ENCODE measurements around the gene ABCA5.

The ABCA5 gene, protein sequence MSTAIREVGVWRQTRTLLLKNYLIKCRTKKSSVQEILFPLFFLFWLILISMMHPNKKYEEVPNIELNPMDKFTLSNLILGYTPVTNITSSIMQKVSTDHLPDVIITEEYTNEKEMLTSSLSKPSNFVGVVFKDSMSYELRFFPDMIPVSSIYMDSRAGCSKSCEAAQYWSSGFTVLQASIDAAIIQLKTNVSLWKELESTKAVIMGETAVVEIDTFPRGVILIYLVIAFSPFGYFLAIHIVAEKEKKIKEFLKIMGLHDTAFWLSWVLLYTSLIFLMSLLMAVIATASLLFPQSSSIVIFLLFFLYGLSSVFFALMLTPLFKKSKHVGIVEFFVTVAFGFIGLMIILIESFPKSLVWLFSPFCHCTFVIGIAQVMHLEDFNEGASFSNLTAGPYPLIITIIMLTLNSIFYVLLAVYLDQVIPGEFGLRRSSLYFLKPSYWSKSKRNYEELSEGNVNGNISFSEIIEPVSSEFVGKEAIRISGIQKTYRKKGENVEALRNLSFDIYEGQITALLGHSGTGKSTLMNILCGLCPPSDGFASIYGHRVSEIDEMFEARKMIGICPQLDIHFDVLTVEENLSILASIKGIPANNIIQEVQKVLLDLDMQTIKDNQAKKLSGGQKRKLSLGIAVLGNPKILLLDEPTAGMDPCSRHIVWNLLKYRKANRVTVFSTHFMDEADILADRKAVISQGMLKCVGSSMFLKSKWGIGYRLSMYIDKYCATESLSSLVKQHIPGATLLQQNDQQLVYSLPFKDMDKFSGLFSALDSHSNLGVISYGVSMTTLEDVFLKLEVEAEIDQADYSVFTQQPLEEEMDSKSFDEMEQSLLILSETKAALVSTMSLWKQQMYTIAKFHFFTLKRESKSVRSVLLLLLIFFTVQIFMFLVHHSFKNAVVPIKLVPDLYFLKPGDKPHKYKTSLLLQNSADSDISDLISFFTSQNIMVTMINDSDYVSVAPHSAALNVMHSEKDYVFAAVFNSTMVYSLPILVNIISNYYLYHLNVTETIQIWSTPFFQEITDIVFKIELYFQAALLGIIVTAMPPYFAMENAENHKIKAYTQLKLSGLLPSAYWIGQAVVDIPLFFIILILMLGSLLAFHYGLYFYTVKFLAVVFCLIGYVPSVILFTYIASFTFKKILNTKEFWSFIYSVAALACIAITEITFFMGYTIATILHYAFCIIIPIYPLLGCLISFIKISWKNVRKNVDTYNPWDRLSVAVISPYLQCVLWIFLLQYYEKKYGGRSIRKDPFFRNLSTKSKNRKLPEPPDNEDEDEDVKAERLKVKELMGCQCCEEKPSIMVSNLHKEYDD (N-terminal part only)

DNA sequence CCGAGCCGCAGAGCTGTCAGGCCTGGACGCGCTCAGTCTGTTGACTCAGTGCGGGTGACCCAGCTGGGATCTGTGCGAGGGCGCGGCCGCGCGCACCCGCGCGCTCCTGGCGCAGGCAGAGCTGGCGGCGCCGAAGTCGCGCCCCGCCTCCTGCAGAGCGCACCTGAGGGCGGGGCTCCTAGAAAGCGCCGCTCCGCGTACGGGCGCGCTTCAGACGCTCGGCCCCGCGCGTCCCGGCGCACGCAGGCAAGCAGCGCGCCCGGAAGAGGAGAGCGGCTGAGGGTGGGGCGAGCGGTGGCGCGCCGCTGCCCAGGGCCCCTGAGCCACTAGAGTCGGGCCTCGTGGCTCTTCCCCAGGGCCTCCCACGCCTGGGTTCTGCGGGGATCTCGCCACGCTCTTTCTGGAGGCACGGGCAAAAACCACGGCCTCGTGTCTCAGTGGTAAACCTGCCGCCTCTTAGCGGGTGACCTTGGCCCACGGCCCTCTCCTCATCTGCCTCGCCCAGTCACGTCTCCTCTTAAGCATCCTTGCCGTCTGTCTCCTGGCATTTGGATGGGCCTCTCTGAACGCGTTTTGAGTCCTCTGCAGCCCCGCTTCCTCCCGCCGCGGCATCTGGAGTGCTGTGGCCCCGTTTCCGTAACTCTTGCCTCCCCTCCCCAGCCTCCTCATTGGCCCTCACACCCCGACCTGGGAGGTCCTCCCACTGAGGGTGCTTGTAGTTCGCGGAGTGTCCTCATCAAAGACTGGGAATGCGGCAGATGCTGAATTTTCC lies at the start of gene ABCA5:
Gene ABCA5 (minus strand): TSS at position 74 of the 772 bp plus-strand sequence. CDS start 12,718 bp downstream, outside the sequence.
- Mint-ChIP-seq H3K4me1 (peaks cover 22% of the 10 kb centered on the region), H3K27ac (peak within 1 kb of the TSS; percentile 99), H3K9me3 (no peaks in the 10 kb centered on the region), H3K27me3 (no peaks in the 10 kb centered on the region), H3K36me3 (no peaks in the 10 kb centered on the region), H3K4me3 (peak within 1 kb of the TSS; percentile 98)
- peak; percentile 83 to 88 for DNase-seq (ENCODE audit: low spot score in 2 of 2)
- ATAC-seq (ENCODE audit: low read depth): peak; percentile 91

DNA sequence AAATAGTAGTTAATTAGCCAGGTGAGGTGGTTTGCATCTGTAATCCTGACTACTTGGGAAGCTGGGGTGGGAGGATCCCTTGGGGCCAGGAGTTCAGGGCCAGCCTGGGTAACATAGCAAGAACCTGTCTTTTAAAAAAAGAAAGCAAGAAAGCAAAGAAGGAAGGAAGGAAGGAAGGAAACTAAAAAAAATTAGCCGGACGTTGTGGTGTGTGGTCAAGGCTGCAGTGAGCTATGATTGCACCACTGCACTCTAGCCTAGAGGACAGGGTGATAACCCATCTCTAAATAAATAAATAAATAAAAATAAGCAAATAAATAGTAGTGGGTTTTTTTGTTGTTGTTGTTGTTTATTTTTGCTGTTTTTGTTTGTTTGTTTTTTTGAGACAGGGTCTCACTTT lies 48.3 kb upstream of the ABCA5 start:
- no peaks in the 10 kb centered on the region for H3K36me3 Mint-ChIP-seq
- DNase-seq (ENCODE audit: low spot score in 2 of 2) (no peak), ATAC-seq (ENCODE audit: low read depth) (peak; percentile 50)
- peaks cover 8% of the 10 kb centered on the region for H3K4me1 Mint-ChIP-seq
- H3K27ac Mint-ChIP-seq: no peak overlapping the region
- no peak overlapping the region for H3K4me3 Mint-ChIP-seq
- no peaks in the 10 kb centered on the region for H3K9me3 Mint-ChIP-seq
- H3K27me3 Mint-ChIP-seq: peaks cover 3% of the 10 kb centered on the region

DNA sequence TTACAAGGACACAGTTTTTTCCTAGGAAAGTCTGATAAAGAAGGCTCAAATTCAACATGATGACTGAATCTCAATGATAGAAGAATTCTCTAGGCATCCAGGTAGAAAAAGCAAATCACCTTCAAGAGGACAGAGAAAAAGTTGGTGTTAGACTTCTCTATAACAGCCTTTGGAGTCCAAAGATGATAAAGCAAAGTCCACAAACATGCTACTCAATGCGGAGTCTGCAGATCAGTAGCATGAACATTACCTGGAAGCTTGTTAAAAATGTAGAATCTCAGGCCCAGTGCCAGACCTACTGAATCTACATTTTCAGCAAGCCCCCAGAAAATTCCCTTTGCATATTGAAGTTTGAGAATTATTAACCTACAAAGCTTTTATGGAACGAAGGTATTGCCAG lies 46.1 kb upstream of the ABCA5 start:
- Mint-ChIP-seq H3K4me3 (no peak overlapping the region), H3K27ac (no peak overlapping the region), H3K4me1 (peaks cover 8% of the 10 kb centered on the region), H3K36me3 (no peaks in the 10 kb centered on the region), H3K9me3 (no peaks in the 10 kb centered on the region), H3K27me3 (peaks cover 6% of the 10 kb centered on the region)
- ATAC-seq (ENCODE audit: low read depth) (no peak), DNase-seq (ENCODE audit: low spot score in 2 of 2) (no peak)

DNA sequence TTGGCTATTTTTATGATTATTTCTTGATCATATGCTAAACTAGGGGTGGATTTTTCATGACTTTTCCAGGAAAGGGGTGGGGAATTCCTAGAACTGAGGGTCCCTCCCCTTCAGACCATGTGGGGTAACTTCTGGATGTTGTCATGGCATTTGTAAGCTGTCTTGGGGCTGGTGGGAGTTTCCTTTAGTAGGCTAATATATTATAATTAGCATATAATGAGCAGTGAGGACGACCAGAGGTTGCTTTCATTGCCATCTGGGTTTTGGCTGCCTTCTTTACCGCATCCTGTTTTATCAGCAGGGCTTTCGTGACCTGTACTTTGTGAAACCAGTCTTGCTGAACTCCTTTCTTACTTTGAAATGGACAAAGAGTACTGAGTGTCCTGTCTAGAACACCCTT lies 40.4 kb upstream of the ABCA5 start:
- Mint-ChIP-seq H3K9me3 (no peaks in the 10 kb centered on the region), H3K4me3 (no peak overlapping the region), H3K27me3 (peaks cover 12% of the 10 kb centered on the region), H3K36me3 (no peaks in the 10 kb centered on the region), H3K27ac (no peak overlapping the region), H3K4me1 (peaks cover 7% of the 10 kb centered on the region)
- peak; percentile 39 for ATAC-seq (ENCODE audit: low read depth)
- DNase-seq (ENCODE audit: low spot score in 2 of 2): no peak

DNA sequence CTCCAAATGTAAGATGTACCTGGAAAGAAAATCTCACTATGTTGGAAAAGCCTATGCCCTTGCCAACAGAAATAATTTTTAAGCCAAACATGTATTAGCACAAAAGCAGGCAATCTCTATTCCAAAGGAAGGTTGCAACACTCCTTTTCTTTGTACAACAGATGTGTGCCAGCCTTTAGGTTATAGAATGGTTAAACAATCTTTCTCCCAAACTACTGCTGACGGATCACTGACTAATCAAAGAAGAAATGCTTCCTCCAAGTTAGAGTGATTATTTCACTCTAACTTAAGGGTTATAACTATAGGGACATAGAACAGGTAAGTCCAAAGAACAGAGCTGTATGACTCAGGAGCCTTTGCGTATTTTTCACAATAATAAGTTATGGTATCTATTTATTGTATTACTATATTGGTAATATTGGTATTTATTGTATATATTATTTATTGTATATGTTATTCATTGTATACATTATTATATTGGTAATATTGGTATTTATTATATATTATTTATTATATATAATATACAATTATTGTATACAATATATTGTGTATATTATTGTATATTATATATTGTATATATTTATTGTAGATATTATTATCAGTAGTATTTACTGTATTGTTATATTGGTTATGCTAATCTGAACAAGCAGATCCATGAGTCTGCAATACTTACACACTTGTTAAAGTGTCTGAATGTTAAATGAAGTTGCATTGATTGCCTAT lies 36.7 kb upstream of the ABCA5 start:
- DNase-seq (ENCODE audit: low spot score in 2 of 2) (no peak), ATAC-seq (ENCODE audit: low read depth) (no peak)
- H3K36me3 Mint-ChIP-seq: no peaks in the 10 kb centered on the region
- no peak overlapping the region for H3K27ac Mint-ChIP-seq
- peaks cover 9% of the 10 kb centered on the region for H3K27me3 Mint-ChIP-seq
- peaks cover 4% of the 10 kb centered on the region for H3K4me1 Mint-ChIP-seq
- no peak overlapping the region for H3K4me3 Mint-ChIP-seq
- H3K9me3 Mint-ChIP-seq: no peaks in the 10 kb centered on the region

DNA sequence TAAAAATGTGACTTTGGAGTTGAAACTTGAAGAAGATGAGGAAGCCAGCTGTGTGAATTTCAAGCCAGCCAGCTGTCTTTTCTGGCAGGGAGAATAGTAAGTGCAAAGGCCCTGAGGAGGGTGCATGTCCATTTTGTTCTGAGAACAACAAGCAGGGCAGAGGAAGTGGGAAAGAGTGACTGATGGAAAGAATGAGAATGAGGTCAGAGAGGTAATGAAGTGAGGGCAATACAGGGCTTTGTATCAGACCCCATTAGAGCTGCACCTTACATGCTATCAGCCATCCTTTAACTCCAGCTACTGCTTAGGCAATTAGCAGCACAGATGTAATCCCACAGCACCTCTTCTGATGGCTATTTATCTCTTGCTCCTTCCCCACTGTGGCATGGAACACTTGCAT lies 34.2 kb upstream of the ABCA5 start:
- Mint-ChIP-seq H3K36me3 (no peaks in the 10 kb centered on the region), H3K27ac (no peak overlapping the region), H3K4me1 (no peaks in the 10 kb centered on the region), H3K27me3 (peaks cover 4% of the 10 kb centered on the region), H3K4me3 (no peak overlapping the region), H3K9me3 (no peaks in the 10 kb centered on the region)
- no peak for DNase-seq (ENCODE audit: low spot score in 2 of 2)
- ATAC-seq (ENCODE audit: low read depth): no peak

DNA sequence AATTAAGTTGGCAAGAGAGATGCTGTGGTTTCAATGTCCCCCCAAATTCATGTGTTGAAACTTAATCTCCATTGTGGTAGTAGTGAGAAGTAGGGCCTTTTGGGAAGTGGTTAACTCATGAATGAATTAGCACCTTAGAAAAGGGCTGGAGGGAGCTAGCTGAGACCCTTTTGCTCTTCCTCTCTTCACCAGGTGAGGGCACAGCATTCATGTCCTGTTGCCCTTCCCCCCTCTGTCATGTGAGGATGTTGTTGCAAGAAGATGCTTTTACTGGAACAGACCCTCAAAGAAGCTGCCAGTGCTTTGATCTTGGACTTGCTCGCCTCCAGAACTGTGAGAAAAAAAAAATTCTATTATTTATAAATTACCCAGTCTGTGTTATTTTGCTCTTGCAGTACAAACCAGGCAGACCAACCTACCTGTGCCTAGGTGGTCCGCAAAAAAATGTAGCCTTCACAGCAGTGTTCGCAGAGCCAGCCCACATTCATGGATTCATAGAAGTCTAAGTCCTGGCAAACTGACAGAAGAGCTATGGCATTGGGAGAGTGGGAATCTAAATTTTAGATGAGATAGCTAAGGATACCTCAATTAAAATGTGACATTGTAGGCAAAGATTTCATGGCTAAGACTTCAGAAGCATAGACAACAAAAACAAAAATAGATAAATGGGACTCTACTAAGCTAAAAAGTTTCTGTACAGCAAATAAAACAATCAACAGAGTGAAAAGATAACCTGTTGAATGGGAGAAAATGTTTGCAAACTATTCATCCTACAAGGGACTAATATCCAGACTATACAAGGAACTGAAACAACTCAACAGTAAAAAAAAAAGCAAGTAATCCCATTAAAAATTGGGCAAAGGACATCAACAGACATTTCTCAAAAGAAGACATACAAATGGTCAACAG lies 32.0 kb upstream of the ABCA5 start:
- Mint-ChIP-seq H3K27me3 (peaks cover 6% of the 10 kb centered on the region), H3K4me3 (no peak overlapping the region), H3K9me3 (no peaks in the 10 kb centered on the region), H3K27ac (no peak overlapping the region), H3K36me3 (no peaks in the 10 kb centered on the region), H3K4me1 (no peaks in the 10 kb centered on the region)
- DNase-seq (ENCODE audit: low spot score in 2 of 2): no peak
- ATAC-seq (ENCODE audit: low read depth): no peak

DNA sequence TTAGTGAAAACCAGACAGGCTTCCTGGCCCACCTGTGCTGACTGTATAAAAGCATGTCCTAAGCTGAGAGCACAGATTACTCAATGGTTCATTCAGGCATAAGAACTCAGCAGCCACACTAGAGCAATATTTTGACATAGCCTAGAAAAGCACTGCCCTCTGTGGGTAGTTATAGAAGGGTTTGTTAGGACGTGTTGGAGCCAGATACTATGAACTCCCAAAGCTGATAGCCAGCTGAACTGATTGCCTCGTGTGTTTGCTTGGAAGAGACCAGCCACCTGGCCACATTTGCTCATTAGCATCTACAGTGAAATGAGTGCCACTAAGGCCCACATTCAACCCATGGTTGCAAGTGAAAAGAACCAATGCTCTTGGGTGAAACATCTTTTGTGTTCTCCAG lies 30.8 kb upstream of the ABCA5 start:
- DNase-seq (ENCODE audit: low spot score in 2 of 2): no peak
- Mint-ChIP-seq H3K27me3 (peaks cover 6% of the 10 kb centered on the region), H3K27ac (no peak overlapping the region), H3K4me3 (no peak overlapping the region), H3K4me1 (no peaks in the 10 kb centered on the region), H3K36me3 (no peaks in the 10 kb centered on the region), H3K9me3 (no peaks in the 10 kb centered on the region)
- no peak for ATAC-seq (ENCODE audit: low read depth)

DNA sequence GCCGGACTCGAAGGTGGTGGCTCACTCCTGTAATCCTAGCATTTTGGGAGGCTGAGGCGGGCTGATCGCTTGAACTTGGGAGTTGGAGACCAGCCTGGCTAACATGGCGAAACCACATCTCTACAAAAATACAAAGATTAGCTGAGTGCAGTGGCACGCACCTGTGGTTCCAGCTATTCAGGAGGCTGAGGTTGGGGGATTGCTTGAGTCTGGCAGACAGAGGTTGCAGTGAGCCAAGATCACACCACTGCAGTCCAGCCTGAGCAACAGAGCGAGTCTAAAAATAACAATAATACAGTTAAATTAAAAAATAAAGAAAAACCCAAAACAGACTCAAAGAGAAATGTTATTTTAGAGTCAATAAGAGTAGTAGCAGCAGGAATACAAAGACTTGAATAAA lies 29.7 kb upstream of the ABCA5 start:
- Mint-ChIP-seq H3K4me3 (no peak overlapping the region), H3K36me3 (no peaks in the 10 kb centered on the region), H3K27ac (no peak overlapping the region), H3K4me1 (no peaks in the 10 kb centered on the region), H3K9me3 (no peaks in the 10 kb centered on the region), H3K27me3 (peaks cover 4% of the 10 kb centered on the region)
- ATAC-seq (ENCODE audit: low read depth) (no peak), DNase-seq (ENCODE audit: low spot score in 2 of 2) (no peak)

DNA sequence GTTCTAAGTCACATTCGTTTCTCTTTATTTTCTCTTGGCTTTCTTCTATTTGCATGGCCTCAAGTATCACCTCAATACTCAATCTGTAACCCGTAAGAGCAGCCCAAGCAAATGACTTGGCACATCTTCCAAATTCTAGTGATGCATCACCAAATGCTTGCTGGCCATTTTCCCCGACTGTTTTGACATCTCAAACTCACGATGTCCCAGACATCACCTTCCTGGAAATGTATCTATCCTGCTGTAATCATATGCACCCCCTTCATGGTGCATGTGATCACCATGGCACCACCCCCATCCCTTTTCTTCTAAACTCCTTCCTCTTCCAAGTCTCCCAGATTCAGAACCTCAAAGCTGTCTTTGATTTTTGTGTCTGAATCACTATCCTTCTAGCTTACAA lies 24.0 kb upstream of the ABCA5 start:
- Mint-ChIP-seq H3K27ac (no peak overlapping the region), H3K4me1 (no peaks in the 10 kb centered on the region), H3K36me3 (no peaks in the 10 kb centered on the region), H3K9me3 (no peaks in the 10 kb centered on the region), H3K27me3 (peaks cover 15% of the 10 kb centered on the region), H3K4me3 (no peak overlapping the region)
- DNase-seq (ENCODE audit: low spot score in 2 of 2) (no peak), ATAC-seq (ENCODE audit: low read depth) (no peak)

DNA sequence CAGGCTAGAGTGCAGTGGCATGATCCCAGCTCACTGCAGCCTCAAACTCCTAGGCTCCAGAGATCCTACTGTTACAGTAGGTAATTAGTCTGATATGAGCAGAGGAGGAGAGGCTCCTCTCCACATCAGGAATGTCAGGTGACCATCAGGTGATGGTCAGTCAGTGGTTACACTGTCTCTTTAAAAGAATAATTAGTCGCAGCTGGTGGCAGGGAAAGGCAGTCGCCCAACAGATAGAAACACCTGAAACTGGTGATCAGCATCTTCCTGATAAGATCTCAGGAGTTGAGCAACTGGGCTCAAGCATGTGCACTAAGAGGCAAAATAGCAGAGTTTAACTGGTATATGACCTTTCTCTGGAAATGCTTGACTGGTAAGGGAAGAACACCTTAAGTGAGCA lies 21.5 kb upstream of the ABCA5 start:
- Mint-ChIP-seq H3K36me3 (no peaks in the 10 kb centered on the region), H3K27me3 (peaks cover 13% of the 10 kb centered on the region), H3K4me1 (no peaks in the 10 kb centered on the region), H3K9me3 (no peaks in the 10 kb centered on the region), H3K4me3 (no peak overlapping the region), H3K27ac (no peak overlapping the region)
- no peak for ATAC-seq (ENCODE audit: low read depth)
- DNase-seq (ENCODE audit: low spot score in 2 of 2): no peak

DNA sequence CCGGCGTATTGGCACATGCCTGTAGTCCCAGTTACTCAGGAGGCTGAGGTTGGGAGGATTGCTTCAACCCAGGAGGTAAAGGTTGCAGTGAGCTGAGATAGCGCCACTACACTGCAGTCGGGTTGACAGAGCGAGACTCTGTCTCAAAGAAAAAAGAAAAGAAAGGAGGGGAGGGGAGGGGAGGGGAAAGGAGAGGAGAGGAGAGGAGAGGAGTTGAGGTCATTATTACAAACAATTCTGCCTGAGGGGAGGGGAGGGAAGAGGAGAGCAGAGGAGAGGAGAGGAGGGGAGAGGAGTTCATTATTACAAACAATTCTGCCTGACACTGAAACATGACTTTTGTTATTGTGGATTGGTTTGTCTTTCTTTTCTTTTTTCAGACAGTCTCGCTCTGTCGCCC lies 19.8 kb upstream of the ABCA5 start:
- Mint-ChIP-seq H3K27ac (no peak overlapping the region), H3K9me3 (no peaks in the 10 kb centered on the region), H3K36me3 (no peaks in the 10 kb centered on the region), H3K4me1 (no peaks in the 10 kb centered on the region), H3K4me3 (no peak overlapping the region), H3K27me3 (peaks cover 14% of the 10 kb centered on the region)
- DNase-seq (ENCODE audit: low spot score in 2 of 2) (no peak), ATAC-seq (ENCODE audit: low read depth) (no peak)
